Effector CD4-positive, alpha-beta T cell (primary cell): ENCODE data around the gene KLB.

Experiments
- DNase-seq: peaks from one replicate; pipeline ENCODE4 v3.0.0-alpha.2; 2020

Gene KLB

DNA sequence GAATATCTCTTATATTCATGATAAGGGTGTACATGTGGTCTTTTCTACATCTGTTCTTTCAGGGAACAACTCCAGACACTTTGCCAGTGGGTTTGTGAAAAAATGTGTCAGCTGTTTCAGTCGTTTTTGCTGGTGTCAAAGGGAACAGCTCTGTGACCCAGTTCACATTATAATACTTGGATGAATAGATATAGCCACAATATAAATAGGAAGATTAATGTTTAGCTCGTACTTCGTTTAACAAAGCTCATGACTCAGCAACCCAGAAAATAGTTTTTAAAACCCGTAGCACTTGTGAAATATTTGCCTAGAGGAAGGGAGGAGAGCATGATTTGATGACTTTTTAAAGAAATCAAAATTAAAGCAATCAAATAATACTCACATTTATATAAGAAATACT lies 60.0 kb downstream of the KLB start:
- no peak for DNase-seq

DNA sequence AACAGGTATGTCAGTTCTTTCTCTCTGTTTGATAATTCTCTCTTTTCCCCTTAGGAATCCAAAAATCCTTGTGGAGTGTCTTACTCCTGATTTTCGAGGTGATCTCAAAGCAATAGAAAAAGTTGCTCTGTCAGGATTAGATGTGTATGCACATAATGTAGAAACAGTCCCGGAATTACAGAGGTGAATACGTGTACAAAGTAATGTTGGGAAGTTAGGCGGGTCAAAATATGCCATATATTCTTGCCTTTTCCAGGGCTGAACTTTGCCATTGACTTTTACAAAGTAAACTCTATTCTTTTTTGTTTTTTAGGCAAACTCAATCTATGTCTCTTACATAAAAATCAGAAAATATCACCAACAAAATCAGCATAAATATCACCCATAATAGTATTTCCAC lies 60.7 kb downstream of the KLB start:
- DNase-seq: no peak

DNA sequence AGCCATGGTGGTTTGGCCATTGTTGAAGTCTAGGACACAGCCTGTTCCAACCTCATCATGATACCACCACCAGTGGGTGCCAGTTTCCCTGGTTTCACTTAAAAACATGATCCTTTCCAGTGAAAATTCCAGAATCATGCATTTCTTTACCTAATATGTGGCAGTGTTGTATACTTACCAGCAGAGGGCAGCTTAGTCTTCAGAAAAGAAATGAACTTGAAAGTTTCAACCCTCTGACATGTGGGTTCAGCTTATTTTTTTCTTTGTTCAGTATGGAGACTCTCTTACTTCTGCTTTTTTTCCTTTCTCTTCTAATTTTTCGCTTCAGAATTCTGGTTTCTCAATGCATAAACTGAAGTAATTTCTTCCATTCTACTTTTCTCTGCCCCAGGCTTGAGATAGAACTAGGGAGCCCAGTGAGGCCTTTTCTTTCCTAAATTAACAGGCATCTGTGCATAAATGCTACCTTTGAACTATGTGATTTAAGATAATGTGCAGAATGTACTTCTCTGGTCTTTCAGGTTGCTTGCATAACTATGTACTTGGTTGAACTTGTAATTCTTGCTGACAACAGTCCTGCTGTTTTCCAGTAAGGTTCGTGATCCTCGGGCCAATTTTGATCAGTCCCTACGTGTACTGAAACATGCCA lies 62.8 kb downstream of the KLB start:
- no peak for DNase-seq

DNA sequence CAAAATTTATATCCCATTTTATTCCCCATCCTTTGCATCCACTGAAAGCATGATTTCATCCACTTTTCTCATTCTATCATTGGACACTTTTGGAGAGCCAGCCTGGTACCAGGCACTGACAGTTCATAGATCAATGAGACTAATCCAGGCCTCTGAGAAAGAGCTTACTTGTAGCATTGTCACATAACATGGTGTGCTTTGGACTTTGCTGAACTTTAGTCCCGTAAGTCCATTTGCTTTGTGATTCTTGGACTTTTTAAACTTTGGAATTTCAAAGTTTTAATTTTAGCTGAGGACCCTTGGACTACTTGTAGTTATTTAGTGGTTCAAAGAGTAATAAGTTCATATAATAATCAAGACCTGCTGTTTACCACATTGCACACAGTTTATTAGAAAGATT lies 63.7 kb downstream of the KLB start:
- no peak for DNase-seq

DNA sequence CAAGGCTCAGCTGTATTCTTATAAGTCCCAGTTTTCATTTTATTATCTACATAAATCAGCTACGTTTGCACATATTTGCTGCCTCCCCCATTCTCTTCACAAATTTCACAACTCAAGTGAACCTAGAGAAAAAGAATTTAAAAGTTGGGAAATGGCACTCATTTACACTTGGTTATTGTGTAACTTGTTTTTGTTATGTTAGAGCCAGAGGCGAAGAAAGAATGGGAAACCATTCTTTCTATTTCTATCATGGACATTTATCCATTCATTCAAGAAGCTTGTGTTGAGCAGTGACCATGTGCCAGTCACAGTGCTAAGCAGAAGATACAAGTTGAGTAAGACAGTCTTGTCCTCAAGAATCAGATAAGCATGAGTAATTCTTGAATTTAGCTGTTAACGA lies 65.7 kb downstream of the KLB start:
- DNase-seq: no peak

DNA sequence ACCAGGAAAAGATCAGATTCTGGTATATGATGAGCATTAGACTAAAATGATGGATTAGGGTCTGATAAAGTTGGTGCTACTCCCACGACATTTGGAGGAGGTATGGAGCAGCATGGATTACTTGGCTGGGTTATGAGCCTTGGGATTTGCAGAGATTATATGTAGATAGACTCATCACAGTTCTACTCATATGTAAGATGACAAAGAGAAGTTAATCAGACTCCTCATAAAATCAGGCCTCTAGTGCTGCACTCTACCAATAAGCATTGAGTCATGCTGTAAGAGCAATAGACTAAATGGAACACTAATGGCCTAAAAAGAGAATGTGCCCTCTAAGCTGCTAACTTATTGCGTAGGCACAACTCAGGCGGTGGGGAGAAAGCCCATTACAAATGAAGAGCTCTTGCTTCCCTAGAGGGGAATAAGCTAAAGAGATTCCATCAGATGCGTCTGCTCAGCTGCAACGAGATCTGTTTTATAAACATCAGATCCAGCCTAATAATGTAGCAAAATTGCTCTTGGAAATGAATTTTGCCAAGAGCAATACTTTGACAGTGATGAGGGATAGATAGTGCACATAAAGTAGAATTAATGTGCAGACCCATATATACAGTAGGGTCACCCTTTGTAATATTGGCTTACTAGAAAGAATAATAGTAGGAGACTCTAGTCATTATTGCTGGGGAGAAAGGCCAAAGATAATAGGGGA lies 69.6 kb downstream of the KLB start:
- DNase-seq: no peak

DNA sequence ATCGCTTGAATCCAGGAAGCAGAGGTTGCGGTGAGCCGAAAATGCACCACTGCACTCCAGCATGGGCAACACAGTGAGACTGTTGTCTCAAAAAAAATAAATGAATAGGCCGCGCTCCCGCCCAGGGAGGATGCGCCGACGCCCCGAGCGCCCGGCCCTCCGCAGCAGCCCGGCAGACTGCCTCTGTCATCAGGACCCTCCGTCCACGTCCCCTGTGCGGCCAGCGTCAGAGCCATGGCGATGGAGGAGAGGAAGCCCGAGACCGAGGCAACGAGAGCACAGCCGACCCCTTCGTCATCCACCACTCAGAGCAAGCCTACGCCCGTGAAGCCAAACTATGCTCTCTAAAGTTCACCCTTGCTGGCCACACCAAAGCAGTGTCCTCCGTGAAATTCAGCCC lies 73.5 kb downstream of the KLB start:
- DNase-seq: no peak

DNA sequence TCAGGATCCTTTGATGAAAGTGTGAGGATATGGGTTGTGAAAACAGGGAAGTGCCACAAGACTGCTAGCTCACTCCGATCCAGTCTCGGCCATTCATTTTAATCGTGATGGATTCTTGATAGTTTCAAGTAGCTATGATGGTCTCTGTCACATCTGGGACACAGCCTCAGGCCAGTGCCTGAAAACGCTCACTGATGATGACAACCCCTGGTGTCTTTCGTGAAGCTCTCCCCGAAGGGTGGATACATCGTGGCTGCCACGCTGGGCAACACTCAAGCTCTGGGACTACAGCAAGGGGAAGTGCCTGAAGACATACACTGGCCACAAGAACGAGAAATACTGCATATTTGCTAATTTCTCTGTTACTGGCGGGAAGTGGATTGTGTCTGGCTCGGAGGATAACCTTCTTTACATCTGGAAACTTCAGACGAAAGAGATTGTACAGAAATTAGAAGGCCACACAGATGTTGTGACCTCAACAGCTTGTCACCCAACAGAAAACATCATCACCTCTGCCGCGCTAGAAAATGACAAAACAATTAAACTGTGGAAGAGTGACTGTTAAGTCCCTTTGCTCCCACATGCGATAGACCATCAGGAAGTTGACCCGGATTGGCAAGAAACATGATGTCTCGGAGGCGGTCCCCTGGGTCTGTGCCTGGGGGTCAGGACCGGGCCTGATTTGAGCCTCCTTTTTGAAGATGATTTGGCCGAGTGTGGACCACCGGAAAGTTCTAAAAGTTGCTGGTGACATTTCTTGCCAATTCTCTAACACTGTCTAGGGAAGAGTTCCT lies 74.4 kb downstream of the KLB start:
- DNase-seq: no peak

DNA sequence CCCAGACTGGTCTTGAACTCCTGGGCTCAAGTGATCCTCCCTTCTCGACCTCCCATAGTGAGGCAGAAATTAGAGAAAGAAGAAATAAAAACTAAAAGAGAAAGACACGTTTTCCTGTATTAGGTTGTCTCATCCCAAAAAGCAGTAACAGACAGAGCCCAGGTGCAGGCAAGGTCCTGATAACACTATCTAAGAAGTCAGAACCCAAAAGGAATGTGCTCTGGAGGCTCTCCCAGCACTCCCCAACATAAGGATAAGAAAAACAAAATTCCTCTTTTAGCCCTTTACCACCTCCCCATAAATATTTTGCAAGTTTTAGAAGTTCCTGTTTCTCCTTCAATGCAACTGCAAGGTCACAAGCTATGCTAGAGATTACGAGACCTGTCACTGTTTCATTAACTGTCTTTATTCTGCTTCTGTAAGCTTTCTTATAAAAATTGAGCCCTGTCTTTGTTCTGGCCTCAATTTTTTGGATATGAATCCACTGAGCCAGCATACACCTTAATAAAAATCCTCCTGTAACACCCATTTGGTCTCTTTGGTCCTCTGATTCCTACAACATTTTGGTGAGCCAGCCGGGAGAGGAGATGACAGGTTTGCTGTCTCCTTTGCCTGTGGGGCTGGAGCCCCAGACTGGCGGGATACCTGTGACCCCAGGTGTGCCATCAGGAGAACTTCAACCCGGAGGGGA lies 78.0 kb downstream of the KLB start:
- no peak for DNase-seq

DNA sequence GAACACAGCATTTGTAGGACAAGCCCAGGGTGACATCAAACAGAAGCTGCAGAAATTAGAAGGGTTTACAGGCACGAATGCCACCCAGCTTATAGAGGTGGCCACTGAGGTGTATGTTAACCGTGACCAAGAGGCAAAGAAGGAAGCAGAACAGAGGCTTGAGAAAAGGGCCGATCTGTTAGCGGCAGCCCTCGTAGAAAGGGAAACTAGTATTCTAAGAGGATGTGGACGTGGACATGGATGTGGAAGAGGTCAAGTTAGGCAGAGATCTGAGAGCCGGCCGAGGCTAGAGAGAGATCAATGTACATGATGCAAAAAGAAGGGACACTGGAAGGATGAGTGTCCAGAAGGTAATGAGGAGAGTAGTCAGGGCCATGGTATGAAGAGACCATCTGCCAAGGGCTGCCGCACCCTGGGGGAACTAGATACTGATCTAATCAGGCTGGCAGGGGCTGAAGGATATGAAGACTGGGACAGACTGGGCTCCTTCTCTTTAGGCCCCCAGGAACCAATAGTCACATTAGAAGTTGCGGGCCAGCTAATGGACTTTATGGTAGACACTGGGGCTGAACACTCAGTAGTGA lies 79.6 kb downstream of the KLB start:
- DNase-seq: no peak

DNA sequence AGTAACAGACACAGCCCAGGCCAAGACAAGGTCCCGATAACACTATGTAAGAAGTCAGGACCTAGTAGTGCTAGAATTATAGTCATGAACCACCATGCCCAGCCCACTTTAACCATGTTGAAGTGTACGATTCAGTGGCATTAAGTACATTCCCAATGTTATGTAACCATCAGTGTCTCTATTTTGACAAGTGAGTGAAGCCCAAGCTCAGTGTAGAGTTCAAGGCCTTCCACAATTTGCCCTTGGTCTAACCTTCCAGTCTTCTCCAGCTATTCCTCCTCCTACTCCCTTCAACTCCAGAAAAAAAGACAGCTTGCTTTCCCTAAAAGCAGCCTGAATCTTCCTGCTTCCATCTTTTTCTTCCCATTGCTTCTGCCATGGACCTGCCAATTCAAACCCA lies 83.6 kb downstream of the KLB start:
- no peak for DNase-seq

DNA sequence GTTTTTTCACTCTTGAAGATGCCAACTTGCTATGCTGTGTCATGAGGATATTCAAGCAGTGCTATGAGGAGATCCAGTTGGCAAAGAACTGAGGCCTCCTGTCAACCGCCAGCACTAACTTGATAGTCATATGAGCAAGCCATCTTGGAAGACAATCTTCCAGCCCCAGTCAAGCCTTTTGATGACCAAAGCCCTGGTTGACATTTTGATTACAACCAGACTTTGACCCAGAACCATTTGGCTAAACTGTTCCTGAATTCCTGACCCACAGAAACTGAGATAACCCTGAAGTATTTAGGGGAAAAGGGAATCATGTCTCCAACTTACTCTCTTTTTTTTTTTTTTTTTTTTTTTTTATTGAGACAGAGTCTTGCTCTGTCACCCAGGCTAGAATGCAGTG lies 87.6 kb downstream of the KLB start:
- no peak for DNase-seq

DNA sequence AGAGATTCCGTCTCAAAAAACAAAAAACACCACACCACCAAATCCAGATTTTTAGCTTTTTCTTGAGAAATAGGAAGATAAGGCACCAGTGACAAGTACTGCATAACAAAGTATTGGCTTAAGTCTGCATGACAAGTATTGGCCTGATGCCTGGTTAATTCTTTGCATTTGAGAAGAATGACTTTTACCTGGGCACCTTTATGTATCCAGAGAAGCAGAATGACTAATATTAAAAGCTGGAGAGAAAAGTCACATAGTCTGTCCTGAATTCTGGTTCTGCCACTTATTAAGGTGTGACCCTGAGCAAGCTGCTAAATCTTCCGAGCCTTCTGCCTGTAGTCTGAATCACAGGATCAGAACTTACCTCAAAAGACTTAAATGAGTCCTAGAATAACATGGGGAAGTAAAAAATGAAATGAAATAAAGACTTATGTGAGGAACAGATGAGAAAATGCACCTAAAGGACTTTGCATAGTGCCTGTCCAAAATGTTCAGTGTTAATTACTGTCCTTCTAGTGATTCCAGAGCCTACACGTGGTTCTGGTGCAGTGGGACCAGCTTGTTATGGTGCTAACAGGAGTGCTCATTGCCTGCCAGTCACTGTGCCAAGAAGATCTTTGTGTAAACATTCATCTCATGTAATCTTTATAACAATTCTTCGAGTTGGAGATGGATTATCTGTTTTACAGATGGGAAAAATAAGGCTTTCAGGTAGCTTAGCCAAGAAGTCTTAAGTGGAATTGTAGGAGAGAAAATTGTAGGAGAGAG lies 88.9 kb downstream of the KLB start:
- DNase-seq: no peak

DNA sequence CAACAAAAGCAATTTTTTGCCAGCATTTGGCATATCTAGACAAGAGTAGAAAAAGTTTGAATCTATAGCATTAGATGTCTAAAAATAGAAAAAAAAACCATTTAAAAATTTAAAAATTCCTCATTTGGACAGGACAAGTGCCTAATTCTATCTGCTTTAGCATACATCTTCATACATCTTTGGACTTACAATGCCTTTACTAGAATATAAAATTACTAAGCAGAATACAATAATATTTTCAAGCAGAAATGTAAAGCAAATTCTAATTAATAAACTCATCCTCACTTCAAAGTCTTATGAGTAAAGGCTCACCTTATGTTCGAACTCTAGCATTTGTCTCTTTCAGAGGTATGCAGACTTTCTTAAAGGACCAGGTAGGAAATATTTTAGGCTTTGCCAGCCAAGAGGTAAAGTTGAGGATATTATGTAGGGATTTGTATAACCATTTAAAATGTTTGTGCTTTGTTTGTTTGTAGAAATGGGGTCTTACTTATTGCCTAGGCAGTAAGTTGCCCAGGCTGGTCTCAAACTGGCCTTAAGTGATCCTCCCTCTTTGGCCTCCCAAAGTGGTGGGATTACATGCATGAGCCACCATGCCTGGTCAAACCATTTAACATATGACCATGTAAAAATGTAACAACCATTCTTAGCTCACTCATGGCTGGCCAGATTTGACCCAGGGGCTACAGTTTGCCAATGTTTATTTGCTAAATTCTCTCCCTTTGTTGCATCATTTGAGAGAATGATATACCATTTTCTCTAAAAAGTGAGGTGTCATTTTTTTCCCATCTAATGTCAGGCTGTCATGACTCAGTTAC lies 91.4 kb downstream of the KLB start:
- DNase-seq: no peak

DNA sequence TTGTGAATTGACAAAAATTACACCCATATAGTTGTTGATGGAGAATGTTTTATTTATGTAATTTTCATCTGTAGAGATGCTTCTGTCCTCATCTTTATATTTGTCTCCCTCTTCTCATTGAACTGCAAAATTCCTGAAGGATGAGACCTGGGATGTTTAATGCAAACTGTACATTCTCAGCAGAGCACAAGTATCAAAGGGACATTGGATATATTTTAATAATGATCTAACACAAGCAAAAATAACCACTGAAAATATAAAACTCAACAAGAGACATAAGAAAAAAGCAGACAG lies 91.9 kb downstream of the KLB start:
- DNase-seq: no peak
